NCI-H187 (cell line): Measurements from ENCODE around the gene INHBE.
"Not testable (repeated sequence)": the region's sequence is repeated elsewhere in the genome, so short reads cannot be mapped to it uniquely, and the experiment has no call there.

Source experiments
- DNase-seq, 2 experiments: peaks; one replicate each; lab custom pipeline; 2025; lab: John Stamatoyannopoulos, UW

The INHBE gene

GRCh38 chr12:57497223-57498131 is 42.4 kb downstream of the INHBE start:
- DNase-seq: no peak

DNA sequence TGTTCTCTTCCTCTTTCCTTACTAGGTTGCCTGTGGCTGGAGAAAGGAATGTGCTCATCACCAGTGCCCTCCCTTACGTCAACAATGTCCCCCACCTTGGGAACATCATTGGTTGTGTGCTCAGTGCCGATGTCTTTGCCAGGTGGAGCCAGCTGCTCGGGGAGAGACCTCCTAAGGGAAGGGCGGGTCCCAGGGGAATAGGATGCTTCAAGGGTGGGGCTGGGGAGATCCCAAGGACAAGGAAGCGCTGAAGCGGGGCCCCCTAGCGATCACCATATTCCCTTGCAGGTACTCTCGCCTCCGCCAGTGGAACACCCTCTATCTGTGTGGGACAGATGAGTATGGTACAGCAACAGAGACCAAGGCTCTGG is 43.0 kb downstream of the INHBE start:
- no peak for DNase-seq

DNA sequence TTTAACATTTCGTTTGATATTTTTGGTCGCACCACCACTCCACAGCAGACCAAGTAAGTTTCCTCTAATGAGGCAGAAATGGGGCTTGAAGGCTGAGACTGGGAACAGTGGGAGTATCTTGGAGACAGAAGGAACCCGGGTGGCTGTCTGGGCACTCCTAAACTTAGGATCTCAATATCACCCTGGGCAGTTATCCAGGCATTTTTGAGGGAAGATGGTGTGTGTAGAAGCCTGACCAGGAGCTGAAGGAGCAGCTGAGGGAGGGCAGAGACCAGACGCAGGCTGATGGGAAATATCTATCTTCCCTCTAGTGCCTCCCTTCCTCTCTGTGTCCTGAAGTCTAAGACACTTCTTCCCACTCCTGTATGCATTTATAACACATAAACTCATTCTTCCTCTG is 43.5 kb downstream of the INHBE start:
- DNase-seq: no peak

GRCh38 chr12:57500213-57500612 is 45.1 kb downstream of the INHBE start:
- DNase-seq: no peak

- not testable (repeated sequence) for DNase-seq
These were observed 47.3 kb downstream of the INHBE start for GRCh38 chr12:57502311-57502969.

GRCh38 chr12:57506541-57506940 is 51.4 kb downstream of the INHBE start:
- not testable (repeated sequence) for DNase-seq
